B cell (primary cell): ENCODE results near the gene FAF1.

Experiments used
- CTCF ChIP-seq: fragments of 200-600 bp; IDR thresholded peaks from one replicate; pipeline ENCODE4 v1.8.0; 2022; ENCODE audit warnings: antibody characterized with exemption, mild to moderate bottlenecking
- EZH2 ChIP-seq: IDR thresholded peaks from 2 replicates; pipeline ENCODE4 v1.6.1; 2012; ENCODE audit warnings: borderline replicate concordance, low read depth, mild to moderate bottlenecking, moderate library complexity, low read length; ENCODE audit not compliant: insufficient read depth, poor library complexity, severe bottlenecking

GRCh38 chr1:50424884-50425375 is 535.1 kb downstream of the FAF1 start:
- no peak for TF ChIP-seq EZH2
- TF ChIP-seq CTCF: no peak
